IMR-90 (cell line): Measurements from ENCODE around the gene INTS6L. TPM values are rescaled to one million over a fixed set of nuclear protein-coding genes. Genes with fewer than 3 reads are reported as not detected.

Experiments used
- ATAC-seq: fragments of 200-7000 bp; cut with Tn5 transposase; 2 replicates; pipeline ENCODE4 v1.9.1; 2020; ENCODE audit warnings: low read depth, mild to moderate bottlenecking, moderate library complexity
- BruUV-seq: library from RNA; stranded (reverse); fragments of 400-500 nt; replicated peaks from 2 replicates; lab custom pipeline; 2021; lab: Mats Ljungman, UMichigan
- CTCF ChIA-PET: fragments of 300-600 bp; formaldehyde crosslinking; extraction: SDS; loops from one replicate; lab custom pipeline; 2021; ENCODE audit warnings: antibody characterized with exemption; lab: Yijun Ruan, JAX
- POLR2A ChIA-PET: fragments of 300-600 bp; sonication (Branson Sonifier 250); formaldehyde crosslinking; loops from one replicate; lab custom pipeline; 2022; ENCODE audit warnings: antibody characterized with exemption; ENCODE audit not compliant: unreplicated experiment; lab: Charles Lee
- DNase-seq: peaks from one replicate; pipeline ENCODE4 v3.0.0; 2013
- H2AFZ ChIP-seq: replicated peaks from 2 replicates; pipeline ENCODE3; 2013; ENCODE audit warnings: low read length, mild to moderate bottlenecking; ENCODE audit not compliant: poor library complexity
- H2AK5ac ChIP-seq: 2 replicates; pipeline ENCODE4 v1.6.1; 2013; ENCODE audit warnings: low read depth, low read length, inconsistent platforms
- H2AK9ac ChIP-seq: replicated peaks from 2 replicates; pipeline ENCODE3; 2013; ENCODE audit warnings: mild to moderate bottlenecking, low read depth, low read length, moderate library complexity; ENCODE audit not compliant: poor library complexity
- H2BK120ac ChIP-seq: 2 replicates; pipeline ENCODE4 v1.6.1; 2013; ENCODE audit warnings: low read depth, low read length, inconsistent platforms
- H2BK15ac ChIP-seq: 3 replicates; pipeline ENCODE4 v1.6.1; 2013; ENCODE audit warnings: low read depth, low read length, inconsistent platforms
- H2BK20ac ChIP-seq: 2 replicates; pipeline ENCODE4 v1.6.1; 2013; ENCODE audit warnings: low read depth, mild to moderate bottlenecking, inconsistent platforms, low read length, moderate library complexity
- H2BK5ac ChIP-seq: 2 replicates; pipeline ENCODE4 v1.6.1; 2013; ENCODE audit warnings: mild to moderate bottlenecking, low read depth, low read length, inconsistent platforms; ENCODE audit not compliant: poor library complexity, severe bottlenecking
- H3K14ac ChIP-seq: replicated peaks from 2 replicates; pipeline ENCODE4 v1.6.1; 2013; ENCODE audit warnings: low read depth, low read length, inconsistent platforms
- H3K18ac ChIP-seq: 2 replicates; pipeline ENCODE4 v1.6.1; 2013; ENCODE audit warnings: low read depth, low read length, control low read depth
- H3K23ac ChIP-seq: 2 replicates; pipeline ENCODE4 v1.6.1; 2013; ENCODE audit warnings: low read depth, low read length, inconsistent platforms
- H3K27ac ChIP-seq: 2 replicates; pipeline ENCODE4 v1.5.1; 2013; ENCODE audit warnings: mild to moderate bottlenecking, control low read depth, low read length; ENCODE audit not compliant: insufficient read depth
- H3K27me3 ChIP-seq: 2 replicates; pipeline ENCODE4 v1.6.1; 2013; ENCODE audit warnings: low read length; ENCODE audit not compliant: control insufficient read depth, insufficient read depth
- H3K36me3 ChIP-seq: 2 replicates; pipeline ENCODE4 v1.6.1; 2013; ENCODE audit warnings: low read length, mixed read lengths; ENCODE audit not compliant: control insufficient read depth, insufficient read depth
- H3K4ac ChIP-seq: 2 replicates; pipeline ENCODE4 v1.6.1; 2013; ENCODE audit warnings: low read depth, low read length, inconsistent platforms
- H3K4me1 ChIP-seq: 2 replicates; pipeline ENCODE4 v1.6.1; 2013; ENCODE audit warnings: low read length, mixed read lengths; ENCODE audit not compliant: control insufficient read depth, insufficient read depth
- H3K4me2 ChIP-seq: 2 replicates; pipeline ENCODE4 v1.6.1; 2013; ENCODE audit warnings: low read depth, mild to moderate bottlenecking, control low read depth, low read length, moderate library complexity
- H3K4me3 ChIP-seq: 2 replicates; pipeline ENCODE4 v1.5.1; 2013; ENCODE audit warnings: low read depth, mild to moderate bottlenecking, control low read depth, low read length, moderate library complexity; ENCODE audit not compliant: insufficient read depth
- H3K56ac ChIP-seq: 2 replicates; pipeline ENCODE4 v1.6.1; 2013; ENCODE audit warnings: low read length, inconsistent platforms; ENCODE audit not compliant: insufficient read depth; ENCODE audit errors: extremely low read depth
- H3K79me1 ChIP-seq, 2 experiments: 2 replicates each; pipeline ENCODE4 v1.6.1; 2013; ENCODE audit warnings: low read length in 2 of 2, inconsistent platforms in 1 of 2, low read depth in 1 of 2
- H3K9ac ChIP-seq: 2 replicates; pipeline ENCODE4 v1.6.1; 2013; ENCODE audit warnings: low read depth, low read length, control low read depth
- H3K9me1 ChIP-seq: 2 replicates; pipeline ENCODE4 v1.6.1; 2013; ENCODE audit warnings: low read length, inconsistent platforms; ENCODE audit not compliant: insufficient read depth
- H3K9me3 ChIP-seq: 2 replicates; pipeline ENCODE4 v1.6.1; 2013; ENCODE audit warnings: low read length; ENCODE audit not compliant: control insufficient read depth, insufficient read depth
- H4K20me1 ChIP-seq: 2 replicates; pipeline ENCODE4 v1.6.1; 2013; ENCODE audit warnings: low read length, inconsistent platforms; ENCODE audit not compliant: insufficient read depth
- H4K5ac ChIP-seq: 2 replicates; pipeline ENCODE4 v1.6.1; 2013; ENCODE audit warnings: mild to moderate bottlenecking, low read depth, low read length, control low read depth
- H4K8ac ChIP-seq, 2 experiments: 2 replicates each; pipeline ENCODE4 v1.6.1; 2013; ENCODE audit warnings: low read depth in 2 of 2, low read length in 2 of 2, control low read depth in 1 of 2, inconsistent platforms in 1 of 2
- H4K91ac ChIP-seq: 2 replicates; pipeline ENCODE4 v1.6.1; 2013; ENCODE audit warnings: low read depth, low read length, inconsistent platforms; ENCODE audit not compliant: insufficient read depth
- BHLHE40 ChIP-seq: fragments of 150-350 bp; IDR thresholded peaks from 2 replicates; pipeline ENCODE4 v1.6.1; 2016; ENCODE audit warnings: mild to moderate bottlenecking, low read depth, low read length
- CEBPB ChIP-seq: IDR thresholded peaks from 2 replicates; pipeline ENCODE4 v1.6.1; 2012; ENCODE audit warnings: low read depth, low read length, improper control_type of control experiment
- CHD1 ChIP-seq: IDR thresholded peaks from 2 replicates; pipeline ENCODE4 v1.6.1; 2012; ENCODE audit warnings: low read depth, low read length, improper control_type of control experiment
- CTCF ChIP-seq: conservative IDR thresholded peaks from 2 replicates; pipeline ENCODE4 v1.5.1; 2012; ENCODE audit warnings: mild to moderate bottlenecking, low read depth, low read length, improper control_type of control experiment
- FOS ChIP-seq: fragments of 150-350 bp; IDR thresholded peaks from 2 replicates; pipeline ENCODE4 v1.6.1; 2016; ENCODE audit warnings: low read depth, low read length
- MAFK ChIP-seq: IDR thresholded peaks from 2 replicates; pipeline ENCODE4 v1.6.1; 2012; ENCODE audit warnings: low read depth, low read length, improper control_type of control experiment
- MAZ ChIP-seq: IDR thresholded peaks from 2 replicates; pipeline ENCODE4 v1.6.1; 2012; ENCODE audit warnings: low read depth, mild to moderate bottlenecking, low read length, improper control_type of control experiment, moderate library complexity, borderline replicate concordance
- MXI1 ChIP-seq: IDR thresholded peaks from 2 replicates; pipeline ENCODE4 v1.6.1; 2012; ENCODE audit warnings: low read depth, mild to moderate bottlenecking, low read length, moderate library complexity, borderline replicate concordance
- NFE2L2 ChIP-seq: fragments of 150-350 bp; IDR thresholded peaks from 2 replicates; pipeline ENCODE4 v1.6.1; 2016; ENCODE audit warnings: low read depth, mild to moderate bottlenecking, low read length
- POLR2A ChIP-seq: IDR thresholded peaks from 2 replicates; pipeline ENCODE4 v1.6.1; 2012; ENCODE audit warnings: mild to moderate bottlenecking, low read depth, low read length
- RAD21 ChIP-seq: IDR thresholded peaks from 2 replicates; pipeline ENCODE4 v1.6.1; 2012; ENCODE audit warnings: low read length, improper control_type of control experiment
- RCOR1 ChIP-seq: IDR thresholded peaks from 2 replicates; pipeline ENCODE4 v1.6.1; 2012; ENCODE audit warnings: mild to moderate bottlenecking, low read length, improper control_type of control experiment; ENCODE audit not compliant: insufficient replicate concordance
- RFX5 ChIP-seq: IDR thresholded peaks from 2 replicates; pipeline ENCODE4 v1.8.0; 2012; ENCODE audit warnings: low read depth, mild to moderate bottlenecking, low read length, moderate library complexity
- SMC3 ChIP-seq: fragments of 150-350 bp; IDR thresholded peaks from 2 replicates; pipeline ENCODE4 v1.6.1; 2016; ENCODE audit warnings: low read depth, mild to moderate bottlenecking, antibody characterized with exemption, low read length, moderate library complexity
- WGBS, 2 experiments: methylation state at CpG; one replicate each; pipeline versions ENCODE4 v1.1.5 to v1.1.7; 2013; ENCODE audit warnings: missing lambda C conversion rate in 2 of 2; ENCODE audit not compliant: insufficient read length in 1 of 2; ENCODE audit errors: extremely low coverage in 2 of 2; 5-methylcytosine and 5-hydroxymethylcytosine counted together
- dilution Hi-C: fragments of 300-500 bp; cut with HindIII; formaldehyde crosslinking; loops from one replicate; pipeline ENCODE4 v1.14.3; 2018; ENCODE audit warnings: low sequenced_read_pairs; ENCODE audit not compliant: unreplicated experiment
- in situ Hi-C: fragments of 300-500 bp; cut with MboI; formaldehyde crosslinking; loops from 3 replicates; pipeline ENCODE4 v1.14.3; 2019; ENCODE audit warnings: low sequenced_read_pairs, inconsistent platforms, mixed read lengths
- intact Hi-C: fragments of 100-400 bp; cut with micrococcal nuclease; formaldehyde crosslinking; loops from 2 replicates; pipeline ENCODE4 v1.10.0; 2022
- polyA plus RNA-seq, 3 experiments: library from polyadenylated mRNA; depleted of rRNA; stranded (reverse); fragments of >200 nt; gene quantifications; 2 replicates each; pipeline ENCODE4 v1.2.3, GENCODE V29; 2012; ENCODE audit warnings: low replicate concordance in 1 of 3
- total RNA-seq: library from RNA; depleted of rRNA; stranded (reverse); fragments of >200 nt; gene quantifications from 2 replicates; pipeline ENCODE4 v1.2.3, GENCODE V29; 2012

Gene INTS6L
- total and polyA plus RNA-seq, 2 of the 4 experiments (the other 2 are of a cell fraction): 2.7 to 5.1 TPM

- ChIA-PET CTCF (no interaction called here), POLR2A (no interaction called here)
- ATAC-seq: no peak
- Histone ChIP-seq H2BK15ac (no peak overlapping the region), H4K5ac (no peak overlapping the region), H2AK5ac (no peak overlapping the region), H3K56ac (no peak overlapping the region), H3K14ac (no peak overlapping the region), H3K27ac (no peak overlapping the region), H3K9ac (no peak overlapping the region), H4K20me1 (no peaks in the 10 kb centered on the region), H2BK20ac (no peak overlapping the region), H3K9me3 (no peaks in the 10 kb centered on the region), H3K27me3 (no peaks in the 10 kb centered on the region; the same call in 1 of the 2 replicates), H3K4ac (no peak overlapping the region), H4K91ac (no peak overlapping the region), H2AK9ac (no peak overlapping the region), H2BK5ac (no peak overlapping the region), H2BK120ac (no peak overlapping the region), H3K4me2 (no peak overlapping the region), H3K9me1 (no peaks in the 10 kb centered on the region), H3K79me1 (no peaks in the 10 kb centered on the region), H4K8ac (no peak overlapping the region), H2AFZ (no peak overlapping the region), H3K4me3 (no peak overlapping the region), H3K18ac (no peak overlapping the region), H3K36me3 (no peaks in the 10 kb centered on the region), H3K23ac (no peak overlapping the region), H3K4me1 (no peaks in the 10 kb centered on the region)
- no TSS peak for BruUV-seq
- intact Hi-C loops (no loop called here), in situ Hi-C loops (no loop called here), dilution Hi-C loops (no loop called here)
- WGBS, 2 experiments: no CpG with 5 or more reads among the region's 1 CpG
- TF ChIP-seq NFE2L2 (no peak), MAFK (no peak), CTCF (no peak), POLR2A (no peak), CEBPB (no peak), RAD21 (no peak), FOS (no peak), RCOR1 (no peak), BHLHE40 (no peak), MXI1 (no peak), RFX5 (no peak), SMC3 (no peak), CHD1 (no peak), MAZ (no peak)
- DNase-seq: no peak
These were observed 4.1 kb upstream of the INTS6L start for GRCh38 chrX:135516376-135516775.
